OCI-LY3 (cell line): ENCODE measurements around the gene NHLRC4.

Experiments used
- H2AFZ ChIP-seq: fragments of 200-600, 300-600 bp; shearing (Covaris generic); 2 replicates; pipeline ENCODE4 v1.6.0; 2014; ENCODE audit warnings: antibody characterized with exemption, low read depth, low read length
- H3K27ac ChIP-seq: fragments of 200-600, 300-600 bp; sonication (generic); 2 replicates; pipeline ENCODE4 v1.5.1; 2014; ENCODE audit warnings: mild to moderate bottlenecking, low read length, moderate library complexity, mixed read lengths
- H3K27me3 ChIP-seq: fragments of 200-600, 300-600 bp; sonication (generic); 2 replicates; pipeline ENCODE4 v1.6.1; 2014; ENCODE audit warnings: low read depth, low read length, mixed read lengths
- H3K36me3 ChIP-seq: fragments of 200-600, 300-600 bp; sonication (generic); replicated peaks from 2 replicates; pipeline ENCODE3; 2014; ENCODE audit warnings: low read depth, low read length, mixed read lengths
- H3K4me1 ChIP-seq: fragments of 300-600, 200-600 bp; sonication (generic); 2 replicates; pipeline ENCODE4 v1.6.1; 2014; ENCODE audit warnings: low read length, mixed read lengths
- H3K4me2 ChIP-seq: fragments of 200-600, 300-600 bp; sonication (generic); 2 replicates; pipeline ENCODE4 v1.6.1; 2014; ENCODE audit warnings: low read length, mixed read lengths
- H3K4me3 ChIP-seq: fragments of 300-600, 200-600 bp; sonication (generic); 2 replicates; pipeline ENCODE4 v1.5.1; 2014; ENCODE audit warnings: antibody characterized with exemption, mild to moderate bottlenecking, low read length, moderate library complexity
- H3K79me2 ChIP-seq: fragments of 300-600, 200-600 bp; shearing (Covaris generic); 2 replicates; pipeline ENCODE4 v1.6.1; 2014; ENCODE audit warnings: mild to moderate bottlenecking, low read length, mixed read lengths
- H3K9ac ChIP-seq: fragments of 300-600, 200-600 bp; shearing (Covaris generic); 2 replicates; pipeline ENCODE4 v1.6.0; 2014; ENCODE audit warnings: mild to moderate bottlenecking, low read length, moderate library complexity
- H3K9me3 ChIP-seq: fragments of 200-600, 300-600 bp; shearing (Covaris generic); 2 replicates; pipeline ENCODE4 v1.6.1; 2014; ENCODE audit warnings: low read length, mixed read lengths; ENCODE audit not compliant: insufficient read depth
- H4K20me1 ChIP-seq: fragments of 200-600, 300-600 bp; sonication (generic); 2 replicates; pipeline ENCODE4 v1.6.1; 2016; ENCODE audit warnings: low read length, mixed read lengths; ENCODE audit not compliant: insufficient read depth
- CTCF ChIP-seq: fragments of 200-600, 300-600 bp; sonication (generic); IDR thresholded peaks from 2 replicates; pipeline ENCODE4 v1.5.1; 2014; ENCODE audit warnings: antibody characterized with exemption, low read length, low read depth
- EZH2phosphoT487 ChIP-seq: fragments of 200-600 bp; shearing (Covaris generic); IDR thresholded peaks from 2 replicates; pipeline ENCODE4 v1.6.1; 2018; ENCODE audit warnings: antibody characterized with exemption, mixed run types, low read depth

NHLRC4 gene

GRCh38 chr16:549544-550263 lies 17.1 kb upstream of the NHLRC4 start:
- Histone ChIP-seq H3K27me3 (no peaks in the 10 kb centered on the region), H3K4me1 (no peaks in the 10 kb centered on the region), H3K4me3 (no peak overlapping the region), H3K9ac (no peak overlapping the region), H3K36me3 (peaks cover 10% of the 10 kb centered on the region), H3K4me2 (no peak overlapping the region), H3K9me3 (no peaks in the 10 kb centered on the region), H2AFZ (no peak overlapping the region), H3K79me2 (peaks cover 14% of the 10 kb centered on the region), H3K27ac (no peak overlapping the region), H4K20me1 (peaks cover 4% of the 10 kb centered on the region; the same call in 1 of the 2 replicates)
- TF ChIP-seq CTCF (peak; percentile 13; the same call in 1 of the 2 replicates), EZH2phosphoT487 (no peak)

- Histone ChIP-seq H4K20me1 (no peaks in the 10 kb centered on the region), H2AFZ (no peak overlapping the region), H3K4me1 (no peaks in the 10 kb centered on the region), H3K36me3 (peaks cover 10% of the 10 kb centered on the region), H3K9ac (no peak overlapping the region), H3K27ac (no peak overlapping the region), H3K27me3 (no peaks in the 10 kb centered on the region), H3K9me3 (no peaks in the 10 kb centered on the region), H3K4me2 (no peak overlapping the region), H3K79me2 (no peaks in the 10 kb centered on the region; the same call in 1 of the 2 replicates), H3K4me3 (no peak overlapping the region)
- TF ChIP-seq EZH2phosphoT487: no peak
- no peak for TF ChIP-seq CTCF
These were observed 15.6 kb upstream of the NHLRC4 start for GRCh38 chr16:551210-551609.

GRCh38 chr16:552171-552570 lies 14.6 kb upstream of the NHLRC4 start:
- H3K9ac ChIP-seq: no peak overlapping the region
- no peak overlapping the region for H3K27ac ChIP-seq
- H3K4me2 ChIP-seq: no peak overlapping the region
- no peaks in the 10 kb centered on the region for H3K79me2 ChIP-seq
- no peaks in the 10 kb centered on the region for H3K4me1 ChIP-seq
- no peaks in the 10 kb centered on the region for H4K20me1 ChIP-seq
- no peaks in the 10 kb centered on the region for H3K27me3 ChIP-seq
- no peaks in the 10 kb centered on the region for H3K9me3 ChIP-seq
- no peak for TF ChIP-seq CTCF
- TF ChIP-seq EZH2phosphoT487: no peak
- peaks cover 10% of the 10 kb centered on the region for H3K36me3 ChIP-seq
- H3K4me3 ChIP-seq: no peak overlapping the region
- no peak overlapping the region for H2AFZ ChIP-seq

- Histone ChIP-seq H3K4me3 (no peak overlapping the region), H3K9me3 (no peaks in the 10 kb centered on the region), H3K27ac (no peak overlapping the region), H4K20me1 (no peaks in the 10 kb centered on the region), H3K27me3 (no peaks in the 10 kb centered on the region), H3K36me3 (peaks cover 8% of the 10 kb centered on the region), H3K79me2 (no peaks in the 10 kb centered on the region), H3K9ac (no peak overlapping the region), H3K4me2 (no peak overlapping the region), H3K4me1 (no peaks in the 10 kb centered on the region), H2AFZ (no peak overlapping the region)
- TF ChIP-seq EZH2phosphoT487: no peak
- no peak for TF ChIP-seq CTCF
These were observed 13.1 kb upstream of the NHLRC4 start for GRCh38 chr16:553601-554296.
